SK-N-SH treated with all-trans-retinoic acid at 6 μM for 48 hours (cell line): ENCODE data around the gene GLB1L3.

Experiments
- ATAC-seq: fragments of 200-7000 bp; cut with Tn5 transposase; 3 replicates; pipeline ENCODE4 v1.9.1; 2020; ENCODE audit warnings: mild to moderate bottlenecking, moderate library complexity
- BACH2 ChIP-seq: fragments of 250-450 bp; sonication (Bioruptor Pico); IDR thresholded peaks from 2 replicates; pipeline ENCODE4 v1.9.0; 2021; ENCODE audit warnings: mild to moderate bottlenecking, borderline replicate concordance
- CREB5 ChIP-seq: fragments of 250-450 bp; sonication (Bioruptor Pico); IDR thresholded peaks from 2 replicates; pipeline ENCODE4 v1.5.1; 2020; ENCODE audit warnings: low read depth, mild to moderate bottlenecking, moderate library complexity
- CSDC2 ChIP-seq: fragments of 250-450 bp; sonication (Bioruptor Pico); IDR thresholded peaks from 2 replicates; pipeline ENCODE4 v1.5.0; 2020; ENCODE audit warnings: mild to moderate bottlenecking, moderate library complexity
- ESRRG ChIP-seq: fragments of 250-450 bp; sonication (Bioruptor Pico); IDR thresholded peaks from 2 replicates; pipeline ENCODE4 v1.6.1; 2021; ENCODE audit warnings: mild to moderate bottlenecking
- GLIS3 ChIP-seq: fragments of 250-450 bp; sonication (Bioruptor Pico); IDR thresholded peaks from 2 replicates; pipeline ENCODE4 v1.5.0; 2020; ENCODE audit warnings: mild to moderate bottlenecking, moderate library complexity
- ISL1 ChIP-seq: fragments of 250-450 bp; sonication (Bioruptor Pico); IDR thresholded peaks from 2 replicates; pipeline ENCODE4 v2.1.2; 2022; ENCODE audit warnings: mild to moderate bottlenecking, moderate library complexity
- OSR1 ChIP-seq: fragments of 250-450 bp; sonication (Bioruptor Pico); IDR thresholded peaks from 2 replicates; pipeline ENCODE4 v1.8.0; 2022; ENCODE audit warnings: moderate library complexity, mild to moderate bottlenecking, inconsistent platforms
- POU6F1 ChIP-seq: fragments of 250-450 bp; sonication (Bioruptor Pico); IDR thresholded peaks from 2 replicates; pipeline ENCODE4 v1.8.0; 2021; ENCODE audit warnings: low read depth, mild to moderate bottlenecking, moderate library complexity, borderline replicate concordance
- PPARA ChIP-seq: fragments of 250-450 bp; sonication (Bioruptor Pico); IDR thresholded peaks from 2 replicates; pipeline ENCODE4 v1.5.0; 2020; ENCODE audit warnings: mild to moderate bottlenecking, borderline replicate concordance
- RARB ChIP-seq: fragments of 250-450 bp; sonication (Bioruptor Pico); IDR thresholded peaks from 2 replicates; pipeline ENCODE4 v1.8.0; 2021; ENCODE audit warnings: mild to moderate bottlenecking, moderate library complexity
- SNAI2 ChIP-seq: fragments of 250-450 bp; sonication (Bioruptor Pico); IDR thresholded peaks from 2 replicates; pipeline ENCODE4 v1.5.0; 2020; ENCODE audit warnings: mild to moderate bottlenecking, moderate library complexity
- TCF4 ChIP-seq: fragments of 250-450 bp; sonication (Bioruptor Pico); IDR thresholded peaks from 2 replicates; pipeline ENCODE4 v1.8.0; 2021; ENCODE audit warnings: mild to moderate bottlenecking, moderate library complexity, borderline replicate concordance
- TOX ChIP-seq: fragments of 250-450 bp; sonication (Bioruptor Pico); IDR thresholded peaks from 2 replicates; pipeline ENCODE4 v1.8.0; 2021; ENCODE audit warnings: mild to moderate bottlenecking, moderate library complexity, borderline replicate concordance
- TSHZ2 ChIP-seq: fragments of 250-450 bp; sonication (Bioruptor Pico); IDR thresholded peaks from 2 replicates; pipeline ENCODE4 v1.5.0; 2020; ENCODE audit warnings: mild to moderate bottlenecking, moderate library complexity
- ZC3H10 ChIP-seq: fragments of 250-450 bp; sonication (Bioruptor Pico); IDR thresholded peaks from 2 replicates; pipeline ENCODE4 v1.5.1; 2021; ENCODE audit warnings: mild to moderate bottlenecking, moderate library complexity
- ZFP3 ChIP-seq: fragments of 250-450 bp; sonication (Bioruptor Pico); IDR thresholded peaks from 2 replicates; pipeline ENCODE4 v1.5.0; 2020; ENCODE audit warnings: mild to moderate bottlenecking, moderate library complexity
- ZFP30 ChIP-seq: fragments of 450-650 bp; formaldehyde crosslinking; IDR thresholded peaks from 2 replicates; pipeline ENCODE4 v1.5.0; 2022; ENCODE audit warnings: mild to moderate bottlenecking, moderate library complexity
- ZNF565 ChIP-seq: fragments of 450-650 bp; formaldehyde crosslinking; conservative IDR thresholded peaks from 2 replicates; pipeline ENCODE4 v1.5.0; 2020; ENCODE audit warnings: low read depth, mild to moderate bottlenecking, moderate library complexity
- ZNF70 ChIP-seq: fragments of 450-650 bp; formaldehyde crosslinking; IDR thresholded peaks from 2 replicates; pipeline ENCODE4 v1.5.0; 2020; ENCODE audit warnings: mild to moderate bottlenecking, moderate library complexity
- ZNF8 ChIP-seq: fragments of 450-650 bp; formaldehyde crosslinking; IDR thresholded peaks from 2 replicates; pipeline ENCODE4 v1.5.0; 2020; ENCODE audit warnings: mild to moderate bottlenecking, moderate library complexity
- TF ChIP-seq, protein P1 (sequence below): fragments of 250-450 bp; sonication (Bioruptor Pico); IDR thresholded peaks from 2 replicates; pipeline ENCODE4 v1.5.1; 2021; ENCODE audit warnings: mild to moderate bottlenecking, moderate library complexity
- TF ChIP-seq, protein P2 (sequence below): fragments of 250-450 bp; sonication (Bioruptor Pico); IDR thresholded peaks from 2 replicates; pipeline ENCODE4 v1.8.0; 2020; ENCODE audit warnings: mild to moderate bottlenecking, moderate library complexity, borderline replicate concordance

The GLB1L3 gene

GRCh38 chr11:134338068-134338467, 61.9 kb downstream of the GLB1L3 start:
- TF ChIP-seq TCF4 (CRISPR knock-in tag) (no peak), PPARA (CRISPR knock-in tag) (no peak), TSHZ2 (no peak), POU6F1 (CRISPR knock-in tag) (no peak), OSR1 (CRISPR knock-in tag) (no peak), RARB (no peak), GLIS3 (CRISPR knock-in tag) (no peak), ZC3H10 (CRISPR knock-in tag) (no peak), ESRRG (no peak), SNAI2 (no peak), CSDC2 (CRISPR knock-in tag) (no peak), CREB5 (CRISPR knock-in tag) (no peak), ZNF565 (CRISPR knock-in tag) (no peak), ZFP30 (CRISPR knock-in tag) (no peak), ZNF8 (CRISPR knock-in tag) (no peak), ZNF70 (CRISPR knock-in tag) (no peak), BACH2 (CRISPR knock-in tag) (no peak)
- TF ChIP-seq, protein P1, sequence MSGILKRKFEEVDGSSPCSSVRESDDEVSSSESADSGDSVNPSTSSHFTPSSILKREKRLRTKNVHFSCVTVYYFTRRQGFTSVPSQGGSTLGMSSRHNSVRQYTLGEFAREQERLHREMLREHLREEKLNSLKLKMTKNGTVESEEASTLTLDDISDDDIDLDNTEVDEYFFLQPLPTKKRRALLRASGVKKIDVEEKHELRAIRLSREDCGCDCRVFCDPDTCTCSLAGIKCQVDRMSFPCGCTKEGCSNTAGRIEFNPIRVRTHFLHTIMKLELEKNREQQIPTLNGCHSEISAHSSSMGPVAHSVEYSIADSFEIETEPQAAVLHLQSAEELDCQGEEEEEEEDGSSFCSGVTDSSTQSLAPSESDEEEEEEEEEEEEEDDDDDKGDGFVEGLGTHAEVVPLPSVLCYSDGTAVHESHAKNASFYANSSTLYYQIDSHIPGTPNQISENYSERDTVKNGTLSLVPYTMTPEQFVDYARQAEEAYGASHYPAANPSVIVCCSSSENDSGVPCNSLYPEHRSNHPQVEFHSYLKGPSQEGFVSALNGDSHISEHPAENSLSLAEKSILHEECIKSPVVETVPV (CRISPR knock-in tag), result no peak
- no peak for ATAC-seq

DNA sequence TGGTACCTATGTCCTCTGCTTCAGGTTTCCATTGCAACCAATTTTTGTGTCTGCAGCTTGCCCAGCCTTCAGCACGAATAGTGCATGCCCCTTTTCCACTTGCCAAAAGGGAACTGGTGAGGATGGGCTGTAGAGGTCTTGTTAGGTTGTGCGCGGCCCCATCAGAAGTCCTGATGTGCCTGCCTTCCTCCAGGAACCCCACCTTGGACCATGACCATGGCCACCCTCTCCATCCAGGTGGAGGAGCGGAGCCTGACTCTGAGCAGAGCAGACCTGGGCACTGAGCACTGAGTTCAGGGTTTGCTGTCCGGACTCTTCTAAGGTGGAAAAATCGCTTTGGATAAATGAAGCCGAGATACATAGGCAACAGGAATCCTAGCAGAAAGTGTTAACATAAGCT, 62.5 kb downstream of the GLB1L3 start:
- TF ChIP-seq ZC3H10 (CRISPR knock-in tag), result no peak
- no peak for TF ChIP-seq PPARA (CRISPR knock-in tag)
- no peak for TF ChIP-seq OSR1 (CRISPR knock-in tag)
- no peak for TF ChIP-seq ZFP30 (CRISPR knock-in tag)
- no peak for TF ChIP-seq TOX (CRISPR knock-in tag)
- no peak for TF ChIP-seq CREB5 (CRISPR knock-in tag)
- no peak for TF ChIP-seq CSDC2 (CRISPR knock-in tag)
- TF ChIP-seq GLIS3 (CRISPR knock-in tag), result no peak
- TF ChIP-seq ZNF70 (CRISPR knock-in tag), result no peak
- no peak for TF ChIP-seq TCF4 (CRISPR knock-in tag)
- no peak for TF ChIP-seq ZFP3 (CRISPR knock-in tag)
- no peak for TF ChIP-seq ISL1 (CRISPR knock-in tag)
- TF ChIP-seq SNAI2, result no peak
- TF ChIP-seq, protein P2, sequence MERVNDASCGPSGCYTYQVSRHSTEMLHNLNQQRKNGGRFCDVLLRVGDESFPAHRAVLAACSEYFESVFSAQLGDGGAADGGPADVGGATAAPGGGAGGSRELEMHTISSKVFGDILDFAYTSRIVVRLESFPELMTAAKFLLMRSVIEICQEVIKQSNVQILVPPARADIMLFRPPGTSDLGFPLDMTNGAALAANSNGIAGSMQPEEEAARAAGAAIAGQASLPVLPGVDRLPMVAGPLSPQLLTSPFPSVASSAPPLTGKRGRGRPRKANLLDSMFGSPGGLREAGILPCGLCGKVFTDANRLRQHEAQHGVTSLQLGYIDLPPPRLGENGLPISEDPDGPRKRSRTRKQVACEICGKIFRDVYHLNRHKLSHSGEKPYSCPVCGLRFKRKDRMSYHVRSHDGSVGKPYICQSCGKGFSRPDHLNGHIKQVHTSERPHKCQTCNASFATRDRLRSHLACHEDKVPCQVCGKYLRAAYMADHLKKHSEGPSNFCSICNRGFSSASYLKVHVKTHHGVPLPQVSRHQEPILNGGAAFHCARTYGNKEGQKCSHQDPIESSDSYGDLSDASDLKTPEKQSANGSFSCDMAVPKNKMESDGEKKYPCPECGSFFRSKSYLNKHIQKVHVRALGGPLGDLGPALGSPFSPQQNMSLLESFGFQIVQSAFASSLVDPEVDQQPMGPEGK (CRISPR knock-in tag), result no peak
- no peak for TF ChIP-seq ZNF8 (CRISPR knock-in tag)
- TF ChIP-seq POU6F1 (CRISPR knock-in tag), result no peak
- no peak for TF ChIP-seq ZNF565 (CRISPR knock-in tag)
- no peak for TF ChIP-seq TSHZ2
- TF ChIP-seq, protein P1 (CRISPR knock-in tag), result no peak
- ATAC-seq, result no peak
